GM23338 (cell line): ENCODE data around the gene ABCA13. TPM values are rescaled to one million over a fixed set of nuclear protein-coding genes. Genes with fewer than 3 reads are reported as not detected.

Experiments
- ATAC-seq: fragments of 200-7000 bp; cut with Tn5 transposase; 3 replicates; pipeline ENCODE4 v1.9.1; 2020
- DNase-seq: peaks from one replicate; pipeline ENCODE4 v3.0.0-alpha.2; 2015; ENCODE audit warnings: low spot score
- H2AFZ ChIP-seq: fragments of 200-600 bp; sonication (generic); 2 replicates; pipeline ENCODE4 v1.8.0; 2016; ENCODE audit warnings: antibody characterized with exemption, mild to moderate bottlenecking, moderate library complexity
- H3F3A ChIP-seq: fragments of 200-600 bp; sonication (generic); replicated peaks from 2 replicates; pipeline ENCODE4 v1.8.0; 2017; ENCODE audit warnings: antibody characterized with exemption, mixed run types, low read depth
- H3K27ac ChIP-seq: fragments of 200-600 bp; sonication (generic); 2 replicates; pipeline ENCODE4 v1.6.1; 2016; ENCODE audit warnings: low read depth
- H3K27me3 ChIP-seq: fragments of 200-600 bp; sonication (generic); 2 replicates; pipeline ENCODE4 v1.8.0; 2016; ENCODE audit warnings: mild to moderate bottlenecking, mixed run types, moderate library complexity; ENCODE audit not compliant: insufficient read depth
- H3K36me3 ChIP-seq: fragments of 200-600 bp; sonication (generic); 2 replicates; pipeline ENCODE4 v1.8.0; 2016; ENCODE audit warnings: mild to moderate bottlenecking; ENCODE audit not compliant: insufficient read depth
- H3K4me1 ChIP-seq: fragments of 200-600 bp; sonication (generic); 2 replicates; pipeline ENCODE4 v1.8.0; 2016; ENCODE audit warnings: mild to moderate bottlenecking, moderate library complexity; ENCODE audit not compliant: insufficient read depth
- H3K4me2 ChIP-seq: fragments of 200-600 bp; sonication (generic); 2 replicates; pipeline ENCODE4 v1.7.1; 2017; ENCODE audit warnings: mixed run types
- H3K4me3 ChIP-seq: fragments of 200-600 bp; sonication (generic); 2 replicates; pipeline ENCODE4 v1.6.1; 2016; ENCODE audit warnings: mixed run types
- H3K79me2 ChIP-seq: fragments of 200-600 bp; sonication (generic); replicated peaks from 2 replicates; pipeline ENCODE4 v1.8.0; 2017; ENCODE audit warnings: mild to moderate bottlenecking; ENCODE audit not compliant: insufficient read depth
- H3K9me2 ChIP-seq: fragments of 200-600 bp; sonication (generic); 2 replicates; pipeline ENCODE4 v1.8.0; 2017; ENCODE audit not compliant: insufficient read depth
- H4K20me1 ChIP-seq: fragments of 200-600 bp; sonication (generic); replicated peaks from 2 replicates; pipeline ENCODE4 v1.8.0; 2017; ENCODE audit warnings: mild to moderate bottlenecking; ENCODE audit not compliant: insufficient read depth
- H3K27ac Mint-ChIP-seq: 2 replicates; pipeline ENCODE4 v1.8.0; 2020; ENCODE audit warnings: inconsistent platforms, mild to moderate bottlenecking, moderate library complexity, mixed read lengths
- H3K27me3 Mint-ChIP-seq: 3 replicates; pipeline ENCODE4 v1.8.0; 2022; ENCODE audit warnings: low read depth, mild to moderate bottlenecking, moderate library complexity, mixed read lengths, inconsistent platforms; ENCODE audit not compliant: insufficient read depth, poor library complexity
- H3K36me3 Mint-ChIP-seq: 3 replicates; pipeline ENCODE4 v1.8.0; 2021; ENCODE audit warnings: low read depth, mild to moderate bottlenecking, inconsistent platforms, moderate library complexity, mixed read lengths
- H3K4me1 Mint-ChIP-seq: 3 replicates; pipeline ENCODE4 v1.8.0; 2020; ENCODE audit warnings: mild to moderate bottlenecking, inconsistent platforms, mixed read lengths
- H3K4me3 Mint-ChIP-seq: 3 replicates; pipeline ENCODE4 v1.8.0; 2021; ENCODE audit warnings: moderate library complexity, mild to moderate bottlenecking, inconsistent platforms, mixed read lengths
- H3K9me3 Mint-ChIP-seq: 3 replicates; pipeline ENCODE4 v1.8.0; 2020; ENCODE audit warnings: moderate library complexity, mild to moderate bottlenecking, inconsistent platforms, mixed read lengths
- CREB1 ChIP-seq: fragments of 250-450 bp; sonication (Bioruptor Pico); IDR thresholded peaks from 2 replicates; pipeline ENCODE4 v1.5.0; 2020; ENCODE audit warnings: low read depth, mild to moderate bottlenecking, moderate library complexity
- CTCF ChIP-seq, 2 experiments: fragments of 200-600 bp in 1 of 2; sonication (generic) in 1 of 2; conservative IDR thresholded peaks; 2 replicates each; pipeline versions ENCODE4 v1.5.1 to v1.6.1; 2016 to 2017; ENCODE audit warnings: antibody characterized with exemption in 2 of 2, low read depth in 2 of 2, mild to moderate bottlenecking in 2 of 2, moderate library complexity in 1 of 2
- ETS1 ChIP-seq: IDR thresholded peaks from 2 replicates; pipeline ENCODE4 v1.6.1; 2016; ENCODE audit warnings: antibody characterized with exemption
- EZH2 ChIP-seq: fragments of 200-600 bp; sonication (generic); IDR thresholded peaks from one replicate; pipeline ENCODE4 v1.8.0; 2017; ENCODE audit warnings: antibody characterized with exemption, mild to moderate bottlenecking, low read depth; ENCODE audit not compliant: unreplicated experiment
- EZH2phosphoT487 ChIP-seq: fragments of 200-600 bp; sonication (generic); IDR thresholded peaks from one replicate; pipeline ENCODE4 v1.8.1; 2018; ENCODE audit warnings: antibody characterized with exemption; ENCODE audit not compliant: unreplicated experiment
- JUNB ChIP-seq: IDR thresholded peaks from one replicate; pipeline ENCODE4 v1.6.1; 2016; ENCODE audit warnings: antibody characterized with exemption; ENCODE audit not compliant: unreplicated experiment
- NANOG ChIP-seq: IDR thresholded peaks from 2 replicates; pipeline ENCODE4 v1.6.1; 2016; ENCODE audit warnings: antibody characterized with exemption, borderline replicate concordance
- POLR2AphosphoS5 ChIP-seq: IDR thresholded peaks from 2 replicates; pipeline ENCODE4 v1.6.1; 2016; ENCODE audit warnings: antibody characterized with exemption, low read depth
- REST ChIP-seq: IDR thresholded peaks from one replicate; pipeline ENCODE4 v1.6.1; 2018; ENCODE audit warnings: antibody characterized with exemption; ENCODE audit not compliant: unreplicated experiment
- STAT1 ChIP-seq: IDR thresholded peaks from one replicate; pipeline ENCODE4 v1.6.1; 2016; ENCODE audit warnings: antibody characterized with exemption; ENCODE audit not compliant: unreplicated experiment
- ZNF114 ChIP-seq: fragments of 250-450 bp; sonication (Bioruptor Pico); IDR thresholded peaks from 2 replicates; pipeline ENCODE4 v1.5.0; 2020; ENCODE audit warnings: mild to moderate bottlenecking, moderate library complexity
- ZNF331 ChIP-seq: fragments of 250-450 bp; sonication (Bioruptor Pico); IDR thresholded peaks from 2 replicates; pipeline ENCODE4 v1.5.0; 2020; ENCODE audit warnings: low read depth, mild to moderate bottlenecking, moderate library complexity
- ZNF462 ChIP-seq: fragments of 250-450 bp; sonication (Bioruptor Pico); IDR thresholded peaks from 2 replicates; pipeline ENCODE4 v1.5.0; 2020; ENCODE audit warnings: mild to moderate bottlenecking, moderate library complexity
- polyA plus RNA-seq: library from polyadenylated mRNA; unstranded; fragments of >200 nt; fragmentation: Nextera tagmentation; extraction: Ambion mirVana; gene quantifications from 2 replicates; pipeline ENCODE4 v1.2.1, GENCODE V29; 2016
- total RNA-seq: library from RNA; depleted of rRNA; stranded (reverse); fragments of >200 nt; shearing (Covaris generic); gene quantifications from 2 replicates; pipeline ENCODE4 v1.2.3, GENCODE V29; 2014

The ABCA13 gene
- total and polyA plus RNA-seq, 2 experiments from 2014 or later, result 0.21 TPM; not detected in 1

GRCh38 chr7:48505051-48505450 is 333.8 kb downstream of the ABCA13 start:
- Histone ChIP-seq H3K4me1 (no peaks in the 10 kb centered on the region), H3F3A (no peaks in the 10 kb centered on the region), H3K27me3 (no peaks in the 10 kb centered on the region), H3K9me2 (0 out of 2 replicates have a peak, but pooled peaks cover 5% of the 10 kb centered on the region), H3K4me2 (no peak overlapping the region), H2AFZ (no peak overlapping the region), H3K27ac (no peak overlapping the region), H3K36me3 (no peaks in the 10 kb centered on the region), H3K4me3 (no peak overlapping the region), H3K79me2 (no peaks in the 10 kb centered on the region), H4K20me1 (no peaks in the 10 kb centered on the region)
- TF ChIP-seq ZNF114 (CRISPR knock-in tag) (no peak), JUNB (no peak), EZH2phosphoT487 (no peak), CREB1 (CRISPR knock-in tag) (no peak), CTCF (conservative IDR thresholded peaks at IDR 0.05; ENCODE audit: low read depth in 2 of 2) (no peak), REST (no peak), ETS1 (no peak), NANOG (no peak), ZNF331 (CRISPR knock-in tag) (no peak), POLR2AphosphoS5 (no peak), EZH2 (no peak), ZNF462 (CRISPR knock-in tag) (no peak), STAT1 (no peak)
- ATAC-seq, result no peak
- Mint-ChIP-seq H3K9me3 (no peaks in the 10 kb centered on the region; the same call in 2 of the 3 replicates), H3K27me3 (no peaks in the 10 kb centered on the region), H3K36me3 (no peaks in the 10 kb centered on the region), H3K4me3 (no peak overlapping the region), H3K4me1 (no peaks in the 10 kb centered on the region; the same call in 2 of the 3 replicates), H3K27ac (no peak overlapping the region)
- DNase-seq, result no peak
